ENCODE measurements around the gene ARHGAP15.

Gene ARHGAP15

GRCh38 chr2:143463719-143464118, 334.5 kb downstream of the ARHGAP15 start:
- DNase-seq (ENCODE audit: low read depth), result no peak
- no peak overlapping the region for H3K4me3 ChIP-seq (ENCODE audit: low read depth, low read length)
- TF ChIP-seq, protein P1, sequence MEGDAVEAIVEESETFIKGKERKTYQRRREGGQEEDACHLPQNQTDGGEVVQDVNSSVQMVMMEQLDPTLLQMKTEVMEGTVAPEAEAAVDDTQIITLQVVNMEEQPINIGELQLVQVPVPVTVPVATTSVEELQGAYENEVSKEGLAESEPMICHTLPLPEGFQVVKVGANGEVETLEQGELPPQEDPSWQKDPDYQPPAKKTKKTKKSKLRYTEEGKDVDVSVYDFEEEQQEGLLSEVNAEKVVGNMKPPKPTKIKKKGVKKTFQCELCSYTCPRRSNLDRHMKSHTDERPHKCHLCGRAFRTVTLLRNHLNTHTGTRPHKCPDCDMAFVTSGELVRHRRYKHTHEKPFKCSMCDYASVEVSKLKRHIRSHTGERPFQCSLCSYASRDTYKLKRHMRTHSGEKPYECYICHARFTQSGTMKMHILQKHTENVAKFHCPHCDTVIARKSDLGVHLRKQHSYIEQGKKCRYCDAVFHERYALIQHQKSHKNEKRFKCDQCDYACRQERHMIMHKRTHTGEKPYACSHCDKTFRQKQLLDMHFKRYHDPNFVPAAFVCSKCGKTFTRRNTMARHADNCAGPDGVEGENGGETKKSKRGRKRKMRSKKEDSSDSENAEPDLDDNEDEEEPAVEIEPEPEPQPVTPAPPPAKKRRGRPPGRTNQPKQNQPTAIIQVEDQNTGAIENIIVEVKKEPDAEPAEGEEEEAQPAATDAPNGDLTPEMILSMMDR (conservative IDR thresholded peaks at IDR 0.05; ENCODE audit: low read depth, low read length), result no peak

- no peak overlapping the region for H3K4me3 ChIP-seq (ENCODE audit: low read depth, low read length)
- TF ChIP-seq, protein P1 (conservative IDR thresholded peaks at IDR 0.05; ENCODE audit: low read depth, low read length), result no peak
- DNase-seq (ENCODE audit: low read depth), result no peak
Observed at GRCh38 chr2:143466391-143466790, 337.2 kb downstream of the ARHGAP15 start.

DNA sequence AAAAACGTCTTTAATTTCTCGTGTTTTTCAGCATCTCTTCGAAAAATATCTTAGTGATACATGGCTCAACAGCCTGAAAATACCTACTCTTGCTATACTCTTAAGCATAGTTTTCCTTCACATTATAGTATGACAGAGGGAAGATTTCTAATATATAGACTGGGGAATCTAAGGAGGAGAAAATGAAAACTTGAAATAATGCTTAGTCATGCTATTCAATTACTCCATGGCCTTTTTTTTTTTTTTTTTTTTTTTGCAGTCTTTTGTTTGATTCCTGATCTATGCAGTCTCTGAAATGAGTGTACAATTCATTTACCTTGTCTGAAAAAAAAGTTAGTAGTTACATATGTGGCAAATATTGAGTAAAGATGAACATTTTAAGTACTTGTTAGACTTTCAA, 337.8 kb downstream of the ARHGAP15 start:
- no peak overlapping the region for H3K4me3 ChIP-seq (ENCODE audit: low read depth, low read length)
- no peak for DNase-seq (ENCODE audit: low read depth)
- TF ChIP-seq, protein P1 (conservative IDR thresholded peaks at IDR 0.05; ENCODE audit: low read depth, low read length), result no peak

GRCh38 chr2:143468341-143468888, 339.2 kb downstream of the ARHGAP15 start:
- no peak overlapping the region for H3K4me3 ChIP-seq (ENCODE audit: low read depth, low read length)
- DNase-seq (ENCODE audit: low read depth), result no peak
- TF ChIP-seq, protein P1 (conservative IDR thresholded peaks at IDR 0.05; ENCODE audit: low read depth, low read length), result no peak

- TF ChIP-seq, protein P1 (conservative IDR thresholded peaks at IDR 0.05; ENCODE audit: low read depth, low read length), result no peak
- H3K4me3 ChIP-seq (ENCODE audit: low read depth, low read length), result no peak overlapping the region
- DNase-seq (ENCODE audit: low read depth), result no peak
Observed at GRCh38 chr2:143469323-143469722, 340.1 kb downstream of the ARHGAP15 start.

DNA sequence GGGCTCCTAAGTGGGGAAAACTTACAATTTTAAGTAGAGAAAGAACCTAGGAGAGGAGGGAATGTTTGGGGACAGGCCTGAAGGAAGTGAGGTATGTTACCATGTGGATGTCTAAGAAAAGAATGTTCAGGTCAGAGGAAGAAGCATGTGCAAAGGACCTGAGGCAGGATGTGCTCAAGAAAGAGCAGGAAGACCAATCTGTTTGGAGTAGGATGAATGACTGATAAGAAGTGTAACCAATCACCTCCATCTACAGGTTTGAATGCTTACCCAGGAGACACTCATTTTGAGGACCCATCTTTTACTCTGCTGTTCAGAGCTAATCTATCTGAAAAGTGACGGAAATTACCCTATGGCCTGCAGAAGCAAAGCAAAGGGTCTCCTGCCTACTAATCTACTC, 342.3 kb downstream of the ARHGAP15 start:
- TF ChIP-seq, protein P1 (conservative IDR thresholded peaks at IDR 0.05; ENCODE audit: low read depth, low read length), result no peak
- DNase-seq (ENCODE audit: low read depth), result no peak
- H3K4me3 ChIP-seq (ENCODE audit: low read depth, low read length), result no peak overlapping the region

DNA sequence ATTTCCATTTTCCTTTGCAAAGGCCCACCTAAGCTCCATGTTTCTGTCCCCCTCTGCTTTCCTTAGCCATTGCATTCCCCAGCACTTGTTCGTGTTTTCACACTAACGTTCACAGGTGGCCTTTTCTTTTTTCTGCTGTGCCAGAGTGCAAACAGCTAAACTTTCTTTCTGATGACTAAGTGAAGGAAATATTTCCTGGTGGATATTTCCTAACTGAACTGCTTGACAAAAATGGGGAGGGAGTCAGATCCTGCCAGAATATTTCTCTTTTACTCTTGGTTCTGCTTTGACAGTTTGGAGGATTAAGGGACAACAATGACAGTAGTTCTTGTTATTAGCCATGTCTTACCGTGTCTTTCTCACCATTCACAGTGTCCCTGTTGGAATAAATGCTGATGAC, 344.0 kb downstream of the ARHGAP15 start:
- TF ChIP-seq, protein P1 (conservative IDR thresholded peaks at IDR 0.05; ENCODE audit: low read depth, low read length), result no peak
- peak; percentile 74 for DNase-seq (ENCODE audit: low read depth)
- no peak overlapping the region for H3K4me3 ChIP-seq (ENCODE audit: low read depth, low read length)

Data from choroid plexus epithelial cell (primary cell).